Inflammatory macrophage treated with lipopolysaccharide for 4 hours (primary cell): ENCODE measurements around the gene FEM1B.
A peak's percentile ranks its signal among the peaks of the same experiment; 100 is the strongest.

Source experiments
- DNase-seq: peaks from one replicate; pipeline ENCODE4 v3.0.0-alpha.2; 2020

The FEM1B gene

GRCh38 chr15:68328443-68328842 lies 50.9 kb downstream of the FEM1B start:
- DNase-seq: no peak

GRCh38 chr15:68328964-68329363 lies 51.4 kb downstream of the FEM1B start:
- no peak for DNase-seq

GRCh38 chr15:68330416-68330815 lies 52.9 kb downstream of the FEM1B start:
- no peak for DNase-seq

- no peak for DNase-seq
Observed at GRCh38 chr15:68330901-68331300, 53.4 kb downstream of the FEM1B start.

GRCh38 chr15:68332266-68332665 lies 54.7 kb downstream of the FEM1B start:
- DNase-seq: no peak

GRCh38 chr15:68333775-68334470 lies 56.4 kb downstream of the FEM1B start:
- DNase-seq: peak; percentile 90

- peak; percentile 47 for DNase-seq
Observed at GRCh38 chr15:68334661-68335124, 57.1 kb downstream of the FEM1B start.

- no peak for DNase-seq
Observed at GRCh38 chr15:68335251-68335650, 57.7 kb downstream of the FEM1B start.

GRCh38 chr15:68335655-68336054 lies 58.1 kb downstream of the FEM1B start:
- no peak for DNase-seq

- no peak for DNase-seq
Observed at GRCh38 chr15:68336516-68336915, 59.0 kb downstream of the FEM1B start.

- no peak for DNase-seq
Observed at GRCh38 chr15:68337826-68338225, 60.3 kb downstream of the FEM1B start.

- no peak for DNase-seq
Observed at GRCh38 chr15:68339481-68339880, 61.9 kb downstream of the FEM1B start.

GRCh38 chr15:68340726-68341671 lies 63.5 kb downstream of the FEM1B start:
- DNase-seq: no peak

- DNase-seq: peak; percentile 85
Observed at GRCh38 chr15:68341760-68342725, 64.5 kb downstream of the FEM1B start.

GRCh38 chr15:68343579-68344225 lies 66.2 kb downstream of the FEM1B start:
- no peak for DNase-seq

- no peak for DNase-seq
Observed at GRCh38 chr15:68344600-68344999, 67.1 kb downstream of the FEM1B start.
